HEK293 (cell line): ENCODE measurements around the gene MRPS2.

Experiments used
- CTCF ChIA-PET: fragments of 350-600 bp; formaldehyde crosslinking; extraction: SDS; loops from one replicate; lab custom pipeline; 2021; ENCODE audit warnings: antibody characterized with exemption; lab: Yijun Ruan, JAX
- POLR2A ChIA-PET: fragments of 300-600 bp; formaldehyde crosslinking; extraction: SDS; loops from one replicate; lab custom pipeline; 2020; ENCODE audit warnings: antibody characterized with exemption, inconsistent platforms; lab: Yijun Ruan, JAX
- H3K27ac ChIP-seq: fragments of 200-500 bp; sonication (Bioruptor generic); 2 replicates; pipeline ENCODE4 v1.5.1; 2014; ENCODE audit warnings: low read depth, low read length, control low read depth, inconsistent platforms; ENCODE audit errors: extremely low read depth
- H3K36me3 ChIP-seq, 2 experiments: fragments of 200-500 bp in 1 of 2; sonication (Bioruptor generic) in 1 of 2; 1 replicate in 1 of 2; 2 replicates in 1 of 2; pipeline ENCODE4 v1.5.1; 2014 to 2017; ENCODE audit warnings: inconsistent platforms in 2 of 2, low read length in 2 of 2; ENCODE audit not compliant: control insufficient read depth in 2 of 2, insufficient read depth in 1 of 2
- H3K4me1 ChIP-seq: fragments of 200-500 bp; sonication (Bioruptor generic); 2 replicates; pipeline ENCODE4 v1.5.1; 2014; ENCODE audit warnings: mild to moderate bottlenecking, low read length, inconsistent platforms; ENCODE audit not compliant: control insufficient read depth, insufficient read depth
- H3K4me3 ChIP-seq: 2 replicates; pipeline ENCODE4 v1.5.1; 2011; ENCODE audit warnings: low read depth, mild to moderate bottlenecking, control low read depth, low read length, moderate library complexity
- H3K9me3 ChIP-seq: fragments of 200-500 bp; sonication (Bioruptor generic); 2 replicates; pipeline ENCODE4 v1.5.1; 2014; ENCODE audit warnings: low read depth, low read length, inconsistent platforms; ENCODE audit not compliant: control insufficient read depth, insufficient read depth
- ATF2 ChIP-seq: fragments of 450-650 bp; formaldehyde crosslinking; IDR thresholded peaks from 2 replicates; pipeline ENCODE4 v1.5.1; 2016; ENCODE audit warnings: missing biosample characterization, missing genetic modification characterization, low read depth
- GLIS2 ChIP-seq: fragments of 450-650 bp; formaldehyde crosslinking; IDR thresholded peaks from 2 replicates; pipeline ENCODE4 v1.5.1; 2016; ENCODE audit warnings: missing biosample characterization, missing genetic modification characterization
- PRDM6 ChIP-seq: fragments of 450-650 bp; formaldehyde crosslinking; IDR thresholded peaks from 2 replicates; pipeline ENCODE4 v1.5.1; 2017; ENCODE audit warnings: missing biosample characterization, missing genetic modification characterization
- ZBTB10 ChIP-seq: fragments of 450-650 bp; formaldehyde crosslinking; IDR thresholded peaks from 2 replicates; pipeline ENCODE4 v1.5.1; 2016; ENCODE audit warnings: missing biosample characterization, missing genetic modification characterization
- ZBTB8A ChIP-seq: fragments of 450-650 bp; formaldehyde crosslinking; IDR thresholded peaks from 2 replicates; pipeline ENCODE4 v1.5.1; 2016; ENCODE audit warnings: missing biosample characterization, missing genetic modification characterization
- ZNF132 ChIP-seq: fragments of 450-650 bp; formaldehyde crosslinking; IDR thresholded peaks from 2 replicates; pipeline ENCODE4 v1.5.1; 2017; ENCODE audit warnings: missing biosample characterization, missing genetic modification characterization, borderline replicate concordance
- ZNF148 ChIP-seq: fragments of 450-650 bp; formaldehyde crosslinking; IDR thresholded peaks from 2 replicates; pipeline ENCODE4 v1.5.0; 2017; ENCODE audit warnings: missing biosample characterization, missing genetic modification characterization, borderline replicate concordance
- ZNF16 ChIP-seq: fragments of 450-650 bp; formaldehyde crosslinking; IDR thresholded peaks from 2 replicates; pipeline ENCODE4 v1.5.1; 2016; ENCODE audit warnings: low read depth, missing biosample characterization, missing genetic modification characterization
- ZNF174 ChIP-seq: fragments of 450-650 bp; formaldehyde crosslinking; IDR thresholded peaks from 2 replicates; pipeline ENCODE4 v1.5.0; 2017; ENCODE audit warnings: missing biosample characterization, mild to moderate bottlenecking, missing genetic modification characterization
- ZNF280D ChIP-seq: fragments of 450-650 bp; formaldehyde crosslinking; IDR thresholded peaks from 2 replicates; pipeline ENCODE4 v1.5.1; 2016; ENCODE audit warnings: missing biosample characterization, missing genetic modification characterization
- ZNF335 ChIP-seq: fragments of 450-650 bp; formaldehyde crosslinking; conservative IDR thresholded peaks from 2 replicates; pipeline ENCODE4 v1.5.1; 2016; ENCODE audit warnings: missing biosample characterization, missing genetic modification characterization
- ZNF558 ChIP-seq: fragments of 450-650 bp; formaldehyde crosslinking; IDR thresholded peaks from 2 replicates; pipeline ENCODE4 v1.5.1; 2016; ENCODE audit warnings: missing biosample characterization, missing genetic modification characterization
- ZNF791 ChIP-seq: fragments of 450-650 bp; formaldehyde crosslinking; IDR thresholded peaks from 2 replicates; pipeline ENCODE4 v1.5.1; 2016; ENCODE audit warnings: missing biosample characterization, missing genetic modification characterization

The MRPS2 gene

GRCh38 chr9:135476561-135477355, 23.7 kb upstream of the MRPS2 start (continued):
- TF ChIP-seq ZNF335 (tag by site-specific recombination) (no peak), ZNF791 (tag by site-specific recombination) (no peak)

GRCh38 chr9:135478191-135478590, 22.3 kb upstream of the MRPS2 start:
- peaks cover 0 to 10% of the 10 kb centered on the region in 2 experiments; a peak in 2 of 3 replicates for H3K36me3 ChIP-seq
- ChIA-PET POLR2A (no interaction called here), CTCF (interaction anchor here (0.6 to 1.3 kb wide), 5 partner anchors 26 to 142 kb away, joined by 3 to 5 read pairs (median 3); no protein-coding TSS in a partner anchor)
- no peaks in the 10 kb centered on the region for H3K9me3 ChIP-seq
- H3K4me1 ChIP-seq = no peaks in the 10 kb centered on the region
- TF ChIP-seq ZNF148 (tag by site-specific recombination) (no peak), ZNF558 (tag by site-specific recombination) (no peak), PRDM6 (no peak), ZNF16 (tag by site-specific recombination) (no peak), ZNF280D (tag by site-specific recombination) (no peak), ZNF174 (tag by site-specific recombination) (no peak), ZBTB10 (no peak), ZBTB8A (tag by site-specific recombination) (no peak), GLIS2 (tag by site-specific recombination) (no peak), ATF2 (tag by site-specific recombination) (no peak), ZNF132 (tag by site-specific recombination) (no peak)
- H3K27ac ChIP-seq = no peak overlapping the region
- no peak overlapping the region for H3K4me3 ChIP-seq
